Activated CD8-positive, alpha-beta memory T cell treated with anti-CD3 and anti-CD28 coated beads, Interleukin-2, amount 50 U/mL, for 1 hour (primary cell): ENCODE measurements around the gene TRIM13.
"Not testable (repeated sequence)": the region's sequence is repeated elsewhere in the genome, so short reads cannot be mapped to it uniquely, and the experiment has no call there.

ENCODE experiments used
- DNase-seq: peaks from one replicate; pipeline ENCODE4 v3.0.0-alpha.2; 2020; ENCODE audit errors: extremely low read depth

Gene TRIM13

DNA sequence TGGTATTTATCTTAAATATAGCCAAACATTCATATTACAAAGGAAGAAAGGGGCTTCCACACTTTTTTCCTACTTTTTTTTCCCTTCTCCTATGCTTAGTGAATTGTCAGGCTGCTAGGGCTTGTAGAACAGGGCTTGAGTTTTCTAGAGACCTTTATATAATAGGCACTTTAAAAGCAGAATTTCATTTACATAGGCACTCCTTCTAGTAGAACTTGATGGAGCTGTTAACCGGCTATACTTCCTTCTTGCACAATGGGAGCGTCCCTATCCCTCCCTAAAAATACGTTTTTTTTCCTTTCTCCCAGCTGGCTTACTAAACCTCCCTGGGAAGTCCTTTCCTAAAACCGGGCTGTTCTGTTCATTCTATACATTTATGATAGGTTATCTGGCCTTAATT, 1.1 kb downstream of the TRIM13 start:
- DNase-seq, result no peak

DNA sequence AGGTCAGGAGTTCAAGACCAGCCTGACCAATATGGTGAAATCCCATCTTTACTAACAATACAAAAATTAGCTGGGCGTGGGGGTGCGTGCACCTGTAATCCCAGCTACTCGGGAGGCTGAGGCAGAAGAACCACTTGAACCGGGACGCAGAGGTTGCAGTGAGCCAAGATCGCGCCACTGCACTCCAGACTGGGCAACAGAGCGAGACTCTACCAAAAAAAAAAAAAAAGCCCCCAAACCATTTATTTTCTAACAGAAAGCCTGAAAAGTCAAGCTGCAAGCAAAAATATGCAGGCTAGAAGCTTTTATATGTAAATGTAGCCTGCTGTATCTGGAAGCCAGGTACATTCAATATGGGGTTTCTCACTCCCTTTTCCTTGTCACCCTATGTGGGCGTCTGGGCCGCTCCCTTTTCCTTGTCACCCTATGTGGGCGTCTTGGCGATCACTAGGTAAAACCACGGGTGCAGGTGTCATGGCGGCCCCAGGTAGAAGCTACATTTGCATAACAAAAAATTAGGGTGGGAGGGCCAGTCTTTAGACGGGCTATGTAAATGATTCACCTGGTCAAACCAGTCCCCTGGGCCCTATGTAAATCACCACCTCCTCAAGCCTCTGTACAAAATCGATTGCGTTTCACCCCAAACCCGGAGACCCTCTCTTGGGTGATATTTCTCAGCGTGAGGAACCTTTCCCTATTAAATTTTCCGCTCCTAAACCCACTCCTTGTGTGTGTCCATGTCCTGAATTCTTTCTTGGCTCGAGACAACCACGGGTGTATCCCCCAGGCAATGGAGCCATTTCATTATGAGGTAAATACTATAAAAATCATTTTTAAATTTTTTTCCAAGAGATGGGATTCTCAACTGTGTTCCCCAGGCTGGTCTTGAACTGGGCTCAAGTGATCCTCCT, 2.1 kb downstream of the TRIM13 start:
- no peak for DNase-seq

DNA sequence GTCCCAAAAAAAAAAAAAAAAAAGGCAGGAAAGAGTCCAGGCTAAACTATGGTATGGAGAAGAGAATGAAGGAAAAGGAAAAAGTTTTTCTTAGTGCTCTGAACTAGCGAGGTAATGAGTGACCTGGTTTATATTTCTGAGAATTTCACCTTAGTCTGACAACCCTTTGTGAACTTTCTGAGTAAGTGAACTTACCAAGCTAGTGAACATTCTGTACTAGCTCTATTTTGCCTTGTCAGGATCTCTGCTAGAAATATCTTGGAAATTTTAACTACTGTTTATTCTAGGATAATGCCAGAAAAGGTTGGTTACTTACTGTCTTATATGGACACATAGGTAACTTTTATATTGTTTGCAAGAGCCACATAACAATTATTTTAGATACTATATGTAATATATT, 4.4 kb downstream of the TRIM13 start:
- no peak for DNase-seq

DNA sequence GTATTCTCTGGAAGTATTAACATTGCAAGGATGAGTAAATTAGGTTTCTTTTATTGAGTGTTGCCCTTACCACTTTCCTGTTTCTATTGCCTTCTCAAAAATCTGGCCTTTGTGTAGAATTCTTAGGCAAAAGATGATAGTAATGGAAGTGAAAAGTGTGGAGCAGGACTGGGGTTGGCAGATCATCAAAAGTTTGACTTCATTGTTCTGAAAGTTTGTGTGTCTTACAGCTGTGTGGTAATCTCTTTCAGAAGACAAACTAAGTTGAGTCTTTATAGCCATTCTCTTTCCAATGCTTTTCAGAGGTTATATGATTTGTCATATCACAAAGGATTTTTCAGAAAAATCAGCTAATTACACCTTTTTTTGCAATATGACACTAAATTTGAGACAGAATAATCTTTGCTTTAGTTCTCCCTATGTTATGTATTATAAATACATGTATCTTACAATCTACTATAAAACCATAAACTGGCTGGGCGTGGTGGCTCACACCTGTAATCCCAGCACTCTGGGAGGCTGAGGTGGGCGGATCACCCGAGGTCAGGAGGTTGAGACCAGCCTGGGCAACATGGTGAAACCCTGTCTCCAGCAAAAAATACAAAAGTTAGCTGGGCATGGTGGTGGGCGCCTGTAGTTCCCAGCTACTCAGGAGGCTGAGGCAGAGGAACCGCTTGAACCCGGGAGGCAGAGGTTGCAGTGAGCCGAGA, 9.7 kb downstream of the TRIM13 start:
- DNase-seq, result no peak

DNA sequence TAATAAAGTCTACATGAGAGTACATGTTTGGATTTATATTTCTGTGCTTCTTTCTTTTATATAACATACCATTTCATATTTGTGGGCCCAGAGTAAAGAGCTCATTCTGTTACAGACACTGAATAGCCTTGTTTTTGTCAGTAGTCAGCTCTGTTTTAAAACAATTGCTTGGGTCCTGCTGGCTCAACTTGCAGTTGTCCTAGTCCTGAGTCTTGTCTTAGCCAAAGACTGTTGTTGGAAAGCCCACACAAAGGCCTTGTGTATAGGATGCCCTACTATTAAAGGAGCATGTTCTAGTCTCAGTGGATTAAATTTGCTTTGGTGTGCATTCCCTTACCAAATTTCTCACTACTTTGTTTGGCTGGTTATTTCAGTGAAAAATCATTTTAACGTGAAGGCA, 14.6 kb downstream of the TRIM13 start:
- no peak for DNase-seq

DNA sequence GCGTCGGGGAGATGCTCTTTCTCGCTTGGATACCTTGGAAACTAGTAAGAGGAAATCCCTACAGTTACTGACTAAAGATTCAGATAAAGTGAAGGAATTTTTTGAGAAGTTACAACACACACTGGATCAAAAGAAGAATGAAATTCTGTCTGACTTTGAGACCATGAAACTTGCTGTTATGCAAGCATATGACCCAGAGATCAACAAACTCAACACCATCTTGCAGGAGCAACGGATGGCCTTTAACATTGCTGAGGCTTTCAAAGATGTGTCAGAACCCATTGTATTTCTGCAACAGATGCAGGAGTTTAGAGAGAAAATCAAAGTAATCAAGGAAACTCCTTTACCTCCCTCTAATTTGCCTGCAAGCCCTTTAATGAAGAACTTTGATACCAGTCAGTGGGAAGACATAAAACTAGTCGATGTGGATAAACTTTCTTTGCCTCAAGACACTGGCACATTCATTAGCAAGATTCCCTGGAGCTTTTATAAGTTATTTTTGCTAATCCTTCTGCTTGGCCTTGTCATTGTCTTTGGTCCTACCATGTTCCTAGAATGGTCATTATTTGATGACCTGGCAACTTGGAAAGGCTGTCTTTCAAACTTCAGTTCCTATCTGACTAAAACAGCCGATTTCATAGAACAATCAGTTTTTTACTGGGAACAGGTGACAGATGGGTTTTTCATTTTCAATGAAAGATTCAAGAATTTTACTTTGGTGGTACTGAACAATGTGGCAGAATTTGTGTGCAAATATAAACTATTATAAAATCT, 15.7 kb downstream of the TRIM13 start:
- DNase-seq, result no peak

DNA sequence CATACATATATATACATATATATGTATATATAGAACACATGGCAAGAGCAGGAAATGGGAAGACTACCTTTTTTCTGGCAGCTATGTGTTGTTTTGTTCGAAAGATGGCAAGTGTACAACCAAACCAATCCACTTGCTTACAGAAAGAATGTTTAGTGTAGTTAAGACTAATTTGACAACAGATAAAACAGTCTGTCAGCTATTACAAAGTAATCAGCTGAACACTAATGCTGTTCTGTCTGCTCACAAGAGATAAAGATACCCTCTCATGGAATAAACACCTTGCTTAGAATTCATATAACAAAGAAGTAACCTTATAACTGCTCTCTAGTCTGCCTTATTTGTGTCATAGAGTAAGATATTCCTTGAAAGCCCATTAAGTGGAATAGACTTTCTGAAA, 17.5 kb downstream of the TRIM13 start:
- no peak for DNase-seq

DNA sequence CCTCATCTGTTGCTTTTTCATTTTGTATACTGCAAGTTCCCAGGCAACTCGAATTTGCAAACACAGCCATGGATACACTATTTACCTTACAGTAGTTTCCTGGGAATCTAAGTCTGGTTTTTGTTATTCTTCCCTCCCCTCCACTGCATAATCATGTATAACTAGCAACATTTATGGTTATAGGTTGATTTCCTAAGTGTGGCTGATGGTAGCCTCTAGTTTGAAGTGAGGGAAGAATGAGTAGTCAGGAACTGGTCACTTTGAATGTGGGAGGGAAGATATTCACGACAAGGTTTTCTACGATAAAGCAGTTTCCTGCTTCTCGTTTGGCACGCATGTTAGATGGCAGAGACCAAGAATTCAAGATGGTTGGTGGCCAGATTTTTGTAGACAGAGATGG, 18.4 kb downstream of the TRIM13 start, which contains the start of gene KCNRG:
Gene KCNRG (plus strand): TSS at position 187 of the 400 bp plus-strand sequence. CDS start 50 bp downstream, at position 237.
- no peak for DNase-seq

DNA sequence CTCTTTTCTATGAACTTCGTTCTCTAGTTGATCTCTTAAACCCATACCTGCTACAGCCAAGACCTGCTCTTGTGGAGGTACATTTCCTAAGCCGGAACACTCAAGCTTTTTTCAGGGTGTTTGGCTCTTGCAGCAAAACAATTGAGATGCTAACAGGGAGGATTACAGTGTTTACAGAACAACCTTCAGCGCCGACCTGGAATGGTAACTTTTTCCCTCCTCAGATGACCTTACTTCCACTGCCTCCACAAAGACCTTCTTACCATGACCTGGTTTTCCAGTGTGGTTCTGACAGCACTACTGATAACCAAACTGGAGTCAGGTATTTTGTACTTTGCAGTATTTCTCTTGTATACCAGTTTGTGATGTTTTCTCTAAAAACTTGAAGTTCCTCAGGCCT, 18.9 kb downstream of the TRIM13 start:
- DNase-seq, result no peak

DNA sequence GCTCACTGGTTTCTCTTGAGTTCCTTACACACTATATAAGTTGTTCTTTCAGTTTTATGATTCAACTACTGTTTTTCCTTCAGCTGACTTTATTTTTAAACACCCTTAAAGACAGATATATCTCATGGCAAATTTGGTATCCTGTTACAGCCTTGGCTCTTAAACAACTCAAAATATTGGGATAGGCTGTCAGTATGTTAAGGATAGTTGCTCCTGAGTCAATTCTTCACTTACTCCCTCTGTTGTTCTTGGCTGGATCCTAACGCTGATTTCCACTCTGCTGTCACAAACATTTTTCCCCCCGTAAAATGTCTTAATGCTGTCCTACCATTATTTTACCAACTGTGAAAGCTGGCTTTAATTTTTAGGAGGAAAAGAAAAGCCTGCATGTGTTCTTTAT, 19.6 kb downstream of the TRIM13 start:
- DNase-seq, result no peak

DNA sequence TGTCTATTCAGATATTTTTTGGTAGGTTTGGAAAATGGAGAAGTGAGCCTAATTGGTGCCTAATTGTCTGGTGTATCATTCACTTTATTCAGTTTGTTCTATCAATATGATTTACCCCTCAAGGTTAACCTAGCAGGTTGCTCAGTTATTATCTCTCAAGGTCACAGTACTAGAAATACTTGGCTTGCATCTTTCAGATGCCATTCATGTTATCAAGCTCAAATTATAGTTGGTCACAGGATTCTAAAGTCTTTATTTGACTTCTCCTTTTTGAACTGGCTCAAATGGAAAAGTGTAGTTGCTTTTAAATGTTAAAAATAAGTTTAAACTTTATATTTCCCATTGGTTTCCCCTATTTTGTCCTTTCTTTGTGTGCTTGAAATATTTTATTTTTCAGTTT, 21.0 kb downstream of the TRIM13 start:
- DNase-seq, result no peak

DNA sequence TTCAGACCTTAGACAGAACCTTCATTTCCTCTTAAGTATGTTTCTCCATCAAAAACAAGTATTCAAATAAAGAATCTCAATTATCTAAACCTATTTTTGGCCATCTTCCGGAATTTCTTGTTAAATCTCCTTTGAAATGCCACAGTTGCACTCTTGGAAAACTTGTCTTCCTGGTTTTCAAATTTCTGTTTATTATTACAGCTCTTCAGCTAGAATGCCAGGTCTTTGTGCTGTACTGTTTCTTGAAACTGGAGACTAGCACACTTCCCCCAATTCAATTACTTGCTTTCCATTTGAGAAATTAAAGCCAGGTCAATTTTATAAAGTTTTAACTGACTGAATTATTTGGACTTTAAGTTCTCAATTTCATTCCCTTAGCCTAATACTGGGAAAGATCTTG, 28.6 kb downstream of the TRIM13 start:
- no peak for DNase-seq

DNA sequence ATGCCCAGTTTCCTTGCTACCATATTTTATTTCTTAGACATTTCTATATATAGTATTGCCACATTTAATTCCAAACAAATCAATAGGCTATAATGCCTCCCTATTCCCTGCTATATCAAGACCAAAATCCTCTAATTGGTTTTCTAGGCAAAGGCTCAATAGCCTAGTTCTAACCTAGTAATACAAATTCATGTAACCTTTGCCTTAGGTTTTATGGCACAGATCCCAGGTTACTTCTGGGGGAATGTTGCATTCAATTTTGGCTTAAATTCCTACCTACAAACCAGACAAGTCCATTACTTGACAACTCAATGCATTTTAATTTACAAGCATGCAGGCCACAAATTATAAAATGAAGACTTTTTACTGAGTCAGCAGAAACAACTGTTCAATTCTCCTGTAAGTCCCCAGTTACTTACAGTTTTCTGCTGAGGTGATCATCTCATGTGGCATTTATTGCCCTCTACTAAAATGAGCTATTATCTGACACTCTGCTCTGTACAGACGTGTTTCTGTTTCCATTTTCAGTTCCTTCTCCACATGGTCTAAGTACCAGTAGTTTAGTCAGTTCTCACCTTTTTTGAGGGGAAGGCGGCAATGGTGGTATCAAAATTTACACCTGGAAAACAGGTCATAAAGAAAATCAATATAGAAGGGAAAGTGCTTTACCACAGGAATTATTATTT, 30.1 kb downstream of the TRIM13 start:
- no peak for DNase-seq

DNA sequence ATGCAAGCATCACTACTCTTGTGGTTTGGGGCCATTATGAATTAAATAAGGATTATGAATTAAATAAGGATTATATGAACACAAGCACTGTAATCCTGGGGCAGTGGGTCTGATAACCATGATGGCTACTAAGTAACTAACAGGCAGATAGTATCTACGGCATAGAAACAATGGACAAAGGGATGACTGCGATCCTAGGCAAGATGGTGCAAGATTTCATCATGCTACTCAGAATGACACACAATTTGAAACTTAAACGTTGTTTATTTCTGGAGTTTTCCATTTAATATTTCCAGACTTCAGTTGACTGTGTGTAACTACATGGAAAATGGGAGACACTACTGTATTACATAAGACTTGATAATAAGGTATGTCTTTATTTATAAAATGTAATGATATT, 33.5 kb downstream of the TRIM13 start:
- no peak for DNase-seq

DNA sequence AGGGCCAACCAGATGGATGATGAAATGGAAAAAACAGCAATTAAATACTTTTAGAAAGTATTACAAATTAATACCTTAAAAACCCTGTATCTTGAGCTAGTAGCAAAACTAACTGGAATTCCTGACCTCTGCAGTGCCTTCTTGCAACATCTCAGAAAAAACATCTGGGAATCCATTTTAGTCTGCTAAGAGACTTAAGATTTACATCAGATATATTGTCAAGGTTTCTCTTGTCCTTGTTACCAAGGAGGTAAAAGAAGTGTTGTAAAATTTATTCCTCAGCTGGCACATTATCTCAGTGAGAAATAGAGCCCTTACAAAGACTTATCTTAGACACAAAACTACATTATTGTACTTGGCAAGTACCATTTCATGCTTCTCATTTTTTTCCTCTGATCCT, 36.9 kb downstream of the TRIM13 start:
- no peak for DNase-seq

DNA sequence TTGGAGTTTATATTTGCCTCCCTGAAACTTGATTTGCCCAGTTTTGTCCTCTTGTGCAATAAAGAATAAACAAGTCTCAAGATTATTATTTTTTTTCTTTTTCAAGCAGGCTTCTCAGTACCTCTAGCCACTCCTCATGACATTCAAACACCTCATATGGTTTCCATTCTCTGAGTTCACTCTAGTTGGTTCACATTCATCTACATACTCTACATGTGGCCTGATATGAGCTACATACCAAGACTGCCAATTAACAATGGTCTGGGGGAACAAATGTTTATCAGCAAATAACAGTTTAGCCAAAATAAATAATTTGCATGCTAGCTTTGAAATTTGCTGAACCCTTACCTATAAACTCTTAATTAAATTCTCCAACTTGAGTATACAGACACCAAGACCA, 40.9 kb downstream of the TRIM13 start:
- no peak for DNase-seq

DNA sequence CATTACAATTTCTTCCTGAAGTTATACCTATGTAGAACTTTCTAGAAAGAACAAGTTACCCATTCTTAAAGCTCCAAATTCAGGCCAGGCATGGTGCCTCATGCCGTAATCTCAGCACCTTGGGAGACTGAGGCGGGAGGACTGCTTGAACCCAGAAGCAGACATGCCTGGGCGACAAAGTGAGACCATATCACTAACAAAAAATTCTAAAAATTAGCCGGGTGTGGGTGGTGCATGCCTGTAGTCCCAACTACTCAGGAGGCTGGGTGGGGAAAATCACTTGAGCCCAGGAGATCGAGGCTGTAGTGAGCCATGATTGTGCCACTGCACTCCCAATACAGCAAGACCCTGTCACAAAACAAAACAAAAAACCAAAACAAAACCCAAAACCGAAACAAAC, 41.4 kb downstream of the TRIM13 start:
- DNase-seq, result no peak

DNA sequence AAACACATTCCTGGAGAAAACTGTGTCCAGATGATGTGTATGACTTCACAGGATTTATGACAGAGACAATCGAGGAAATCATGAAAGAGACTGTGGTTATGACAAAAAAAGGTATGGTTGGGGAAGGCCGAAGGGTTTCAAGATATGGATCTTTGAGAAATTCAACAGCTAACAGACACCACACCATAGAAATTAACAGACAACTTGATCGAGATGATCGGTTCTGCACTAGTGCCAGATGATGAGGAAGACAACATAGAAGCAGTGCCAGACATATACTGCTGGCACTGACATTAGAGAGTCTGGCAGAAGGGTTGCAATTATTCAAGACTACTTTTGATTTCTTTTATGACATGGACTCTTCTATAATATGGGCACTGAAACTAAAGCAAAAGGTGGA, 55.6 kb downstream of the TRIM13 start:
- no peak for DNase-seq

DNA sequence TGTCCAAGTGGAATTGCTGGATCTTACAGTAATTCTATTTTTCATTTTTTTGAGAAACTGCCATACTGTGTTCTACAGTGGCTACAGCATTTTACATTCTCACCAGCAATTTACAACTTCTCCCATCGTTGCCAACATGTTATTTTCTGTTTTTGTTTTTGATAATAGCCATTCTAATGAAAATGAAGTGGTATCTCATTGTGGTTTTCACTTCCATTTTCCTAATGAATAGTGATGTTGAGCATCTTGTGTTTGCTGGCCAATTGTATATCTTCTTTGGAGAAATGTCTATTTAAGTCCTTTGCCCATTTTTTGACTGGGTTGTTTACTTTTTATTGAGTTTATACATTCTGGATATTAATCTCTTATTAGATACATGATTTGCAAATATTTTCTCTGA, 57.0 kb downstream of the TRIM13 start:
- no peak for DNase-seq

DNA sequence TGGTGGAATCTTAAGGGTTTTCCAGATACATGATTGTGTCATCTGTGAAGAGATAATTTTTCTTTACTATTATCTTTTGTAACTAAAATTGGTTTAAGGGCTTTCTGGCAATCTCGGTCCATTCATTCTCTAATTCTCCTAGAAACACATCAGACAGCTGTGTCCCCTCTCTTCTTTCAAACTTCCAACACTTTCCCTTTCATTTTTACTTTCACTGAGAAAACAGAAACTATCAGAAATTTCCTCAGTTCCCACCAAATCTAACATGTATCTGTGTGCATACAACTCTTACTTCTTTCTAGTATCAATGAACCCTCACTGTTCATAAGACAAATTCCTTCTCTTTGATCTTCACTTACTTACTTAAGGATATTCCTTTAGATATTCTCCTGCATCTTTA, 58.6 kb downstream of the TRIM13 start:
- no peak for DNase-seq

DNA sequence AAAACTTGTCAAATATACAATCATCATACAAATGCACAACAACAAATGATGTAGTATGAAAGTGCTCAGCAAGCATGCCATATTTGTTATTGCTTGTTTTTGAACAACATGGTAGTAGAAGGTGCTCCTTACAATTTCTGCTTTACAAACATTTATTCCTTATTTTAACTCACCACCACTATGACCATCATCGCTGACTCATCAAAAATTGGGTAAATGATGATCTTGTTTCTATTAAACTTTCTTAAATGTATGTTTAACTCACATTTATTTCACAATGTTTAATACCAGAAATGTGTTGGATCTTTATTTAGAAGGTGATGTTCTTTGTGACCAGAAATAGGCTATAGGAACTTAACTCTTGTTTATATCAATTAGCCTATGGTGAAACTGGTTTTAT, 63.9 kb downstream of the TRIM13 start:
- no peak for DNase-seq

DNA sequence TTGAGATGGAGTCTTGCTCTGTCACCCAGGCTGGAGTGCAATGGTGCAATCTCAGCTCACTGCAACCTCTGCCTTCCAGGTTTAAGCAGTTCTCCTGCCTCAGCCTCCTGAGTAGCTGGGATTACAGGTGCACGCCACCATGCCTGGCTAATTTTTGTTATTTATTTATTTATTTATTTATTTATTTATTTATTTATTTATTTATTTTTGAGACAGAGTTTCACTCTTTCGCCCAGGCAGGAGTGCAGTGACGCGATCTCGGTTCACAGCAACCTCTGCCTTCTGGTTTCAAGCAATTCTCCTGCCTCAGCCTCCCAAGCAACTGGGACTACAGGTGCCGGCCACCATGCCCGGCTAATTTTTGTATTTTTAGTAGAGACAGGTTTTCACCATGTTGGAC, 65.5 kb downstream of the TRIM13 start:
- not testable (repeated sequence) for DNase-seq
